SK-N-SH (cell line): Measurements from ENCODE around the gene SLF2.

Experiments
- EP300 ChIP-seq, 2 experiments: IDR thresholded peaks; 2 replicates each; pipeline versions ENCODE4 v1.4.0 to v1.6.1; 2012; ENCODE audit warnings: borderline replicate concordance in 1 of 2, low read depth in 1 of 2, low read length in 1 of 2
- EZH2phosphoT487 ChIP-seq: fragments of 200-600 bp; sonication (generic); IDR thresholded peaks from 2 replicates; pipeline ENCODE4 v1.6.1; 2017; ENCODE audit warnings: low read depth, mixed run types, mild to moderate bottlenecking, antibody characterized with exemption, moderate library complexity, borderline replicate concordance
- POLR2AphosphoS5 ChIP-seq: IDR thresholded peaks from 2 replicates; pipeline ENCODE4 v1.6.1; 2012; ENCODE audit warnings: low read depth, low read length
- RCOR1 ChIP-seq: fragments of 150-350 bp; IDR thresholded peaks from 2 replicates; pipeline ENCODE4 v1.6.1; 2017; ENCODE audit warnings: antibody characterized with exemption, low read length
- TAF1 ChIP-seq: IDR thresholded peaks from 2 replicates; pipeline ENCODE4 v1.6.1; 2012; ENCODE audit warnings: low read depth, mild to moderate bottlenecking, low read length, moderate library complexity, borderline replicate concordance
- TCF12 ChIP-seq: IDR thresholded peaks from 2 replicates; pipeline ENCODE4 v1.4.0; 2012
- TEAD4 ChIP-seq: IDR thresholded peaks from 2 replicates; pipeline ENCODE4 v1.4.0; 2012; ENCODE audit warnings: mild to moderate bottlenecking, borderline replicate concordance; ENCODE audit not compliant: insufficient read depth
- TF ChIP-seq, protein P1 (sequence below): fragments of 200-600 bp; sonication (generic); IDR thresholded peaks from 2 replicates; pipeline ENCODE4 v1.6.1; 2017; ENCODE audit warnings: antibody characterized with exemption, mild to moderate bottlenecking, moderate library complexity
- TF ChIP-seq, protein P2 (sequence below): IDR thresholded peaks from 2 replicates; pipeline ENCODE4 v1.4.0; 2012; ENCODE audit warnings: low read depth, borderline replicate concordance
- TF ChIP-seq, protein P3 (sequence below): IDR thresholded peaks from 2 replicates; pipeline ENCODE4 v1.6.1; 2012; ENCODE audit warnings: mild to moderate bottlenecking, low read depth, low read length, moderate library complexity

DNA sequence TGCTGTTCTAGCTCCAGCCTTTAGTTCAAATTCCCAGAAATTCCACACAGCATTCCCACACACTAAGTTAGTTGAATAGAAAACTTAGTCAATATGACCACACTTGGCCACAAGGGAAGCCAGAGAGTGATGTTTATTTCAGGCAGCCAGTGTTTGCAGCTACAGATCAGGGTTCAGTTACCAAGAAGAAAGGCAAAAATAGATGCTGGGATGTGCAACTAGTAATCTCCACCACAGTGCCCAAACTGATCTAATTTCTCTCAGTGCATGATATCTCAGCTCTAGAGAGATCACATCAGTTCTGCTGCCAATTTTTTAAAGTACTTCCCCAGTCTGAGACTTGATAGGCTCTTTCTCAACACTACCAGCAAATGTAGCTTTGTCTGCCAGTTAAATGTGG is 17.6 kb downstream of the SLF2 start:
- TF ChIP-seq, protein P1, sequence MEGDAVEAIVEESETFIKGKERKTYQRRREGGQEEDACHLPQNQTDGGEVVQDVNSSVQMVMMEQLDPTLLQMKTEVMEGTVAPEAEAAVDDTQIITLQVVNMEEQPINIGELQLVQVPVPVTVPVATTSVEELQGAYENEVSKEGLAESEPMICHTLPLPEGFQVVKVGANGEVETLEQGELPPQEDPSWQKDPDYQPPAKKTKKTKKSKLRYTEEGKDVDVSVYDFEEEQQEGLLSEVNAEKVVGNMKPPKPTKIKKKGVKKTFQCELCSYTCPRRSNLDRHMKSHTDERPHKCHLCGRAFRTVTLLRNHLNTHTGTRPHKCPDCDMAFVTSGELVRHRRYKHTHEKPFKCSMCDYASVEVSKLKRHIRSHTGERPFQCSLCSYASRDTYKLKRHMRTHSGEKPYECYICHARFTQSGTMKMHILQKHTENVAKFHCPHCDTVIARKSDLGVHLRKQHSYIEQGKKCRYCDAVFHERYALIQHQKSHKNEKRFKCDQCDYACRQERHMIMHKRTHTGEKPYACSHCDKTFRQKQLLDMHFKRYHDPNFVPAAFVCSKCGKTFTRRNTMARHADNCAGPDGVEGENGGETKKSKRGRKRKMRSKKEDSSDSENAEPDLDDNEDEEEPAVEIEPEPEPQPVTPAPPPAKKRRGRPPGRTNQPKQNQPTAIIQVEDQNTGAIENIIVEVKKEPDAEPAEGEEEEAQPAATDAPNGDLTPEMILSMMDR = peak; percentile 28; the same call in 1 of the 2 replicates
- no peak for TF ChIP-seq EP300 (IDR thresholded peaks at IDR 0.05; ENCODE audit: borderline replicate concordance in 1 of 2, low read depth in 1 of 2, low read length in 1 of 2)
- no peak for TF ChIP-seq RCOR1
- TF ChIP-seq, protein P2, sequence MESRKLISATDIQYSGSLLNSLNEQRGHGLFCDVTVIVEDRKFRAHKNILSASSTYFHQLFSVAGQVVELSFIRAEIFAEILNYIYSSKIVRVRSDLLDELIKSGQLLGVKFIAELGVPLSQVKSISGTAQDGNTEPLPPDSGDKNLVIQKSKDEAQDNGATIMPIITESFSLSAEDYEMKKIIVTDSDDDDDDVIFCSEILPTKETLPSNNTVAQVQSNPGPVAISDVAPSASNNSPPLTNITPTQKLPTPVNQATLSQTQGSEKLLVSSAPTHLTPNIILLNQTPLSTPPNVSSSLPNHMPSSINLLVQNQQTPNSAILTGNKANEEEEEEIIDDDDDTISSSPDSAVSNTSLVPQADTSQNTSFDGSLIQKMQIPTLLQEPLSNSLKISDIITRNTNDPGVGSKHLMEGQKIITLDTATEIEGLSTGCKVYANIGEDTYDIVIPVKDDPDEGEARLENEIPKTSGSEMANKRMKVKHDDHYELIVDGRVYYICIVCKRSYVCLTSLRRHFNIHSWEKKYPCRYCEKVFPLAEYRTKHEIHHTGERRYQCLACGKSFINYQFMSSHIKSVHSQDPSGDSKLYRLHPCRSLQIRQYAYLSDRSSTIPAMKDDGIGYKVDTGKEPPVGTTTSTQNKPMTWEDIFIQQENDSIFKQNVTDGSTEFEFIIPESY = no peak
- TF ChIP-seq, protein P3, sequence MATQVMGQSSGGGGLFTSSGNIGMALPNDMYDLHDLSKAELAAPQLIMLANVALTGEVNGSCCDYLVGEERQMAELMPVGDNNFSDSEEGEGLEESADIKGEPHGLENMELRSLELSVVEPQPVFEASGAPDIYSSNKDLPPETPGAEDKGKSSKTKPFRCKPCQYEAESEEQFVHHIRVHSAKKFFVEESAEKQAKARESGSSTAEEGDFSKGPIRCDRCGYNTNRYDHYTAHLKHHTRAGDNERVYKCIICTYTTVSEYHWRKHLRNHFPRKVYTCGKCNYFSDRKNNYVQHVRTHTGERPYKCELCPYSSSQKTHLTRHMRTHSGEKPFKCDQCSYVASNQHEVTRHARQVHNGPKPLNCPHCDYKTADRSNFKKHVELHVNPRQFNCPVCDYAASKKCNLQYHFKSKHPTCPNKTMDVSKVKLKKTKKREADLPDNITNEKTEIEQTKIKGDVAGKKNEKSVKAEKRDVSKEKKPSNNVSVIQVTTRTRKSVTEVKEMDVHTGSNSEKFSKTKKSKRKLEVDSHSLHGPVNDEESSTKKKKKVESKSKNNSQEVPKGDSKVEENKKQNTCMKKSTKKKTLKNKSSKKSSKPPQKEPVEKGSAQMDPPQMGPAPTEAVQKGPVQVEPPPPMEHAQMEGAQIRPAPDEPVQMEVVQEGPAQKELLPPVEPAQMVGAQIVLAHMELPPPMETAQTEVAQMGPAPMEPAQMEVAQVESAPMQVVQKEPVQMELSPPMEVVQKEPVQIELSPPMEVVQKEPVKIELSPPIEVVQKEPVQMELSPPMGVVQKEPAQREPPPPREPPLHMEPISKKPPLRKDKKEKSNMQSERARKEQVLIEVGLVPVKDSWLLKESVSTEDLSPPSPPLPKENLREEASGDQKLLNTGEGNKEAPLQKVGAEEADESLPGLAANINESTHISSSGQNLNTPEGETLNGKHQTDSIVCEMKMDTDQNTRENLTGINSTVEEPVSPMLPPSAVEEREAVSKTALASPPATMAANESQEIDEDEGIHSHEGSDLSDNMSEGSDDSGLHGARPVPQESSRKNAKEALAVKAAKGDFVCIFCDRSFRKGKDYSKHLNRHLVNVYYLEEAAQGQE = no peak
- no peak for TF ChIP-seq EZH2phosphoT487
- TF ChIP-seq TEAD4 = no peak
- TF ChIP-seq TAF1 = no peak
- TF ChIP-seq TCF12 = no peak
- TF ChIP-seq POLR2AphosphoS5 = no peak
